ENCODE measurements around the gene TNFAIP8L1.
A peak's percentile ranks its signal among the peaks of the same experiment; 100 is the strongest.
"Not testable (repeated sequence)": the region's sequence is repeated elsewhere in the genome, so short reads cannot be mapped to it uniquely, and the experiment has no call there.

TNFAIP8L1 gene

GRCh38 chr19:4676955-4677731 is 37.8 kb downstream of the TNFAIP8L1 start:
- TF ChIP-seq CTCF (IDR thresholded peaks at IDR 0.05), result no peak
- Histone ChIP-seq H3K27ac (no peak overlapping the region), H3K4me3 (no peak overlapping the region)
- DNase-seq (ENCODE audit: low spot score), result no peak

- no peak for DNase-seq (ENCODE audit: low spot score)
- TF ChIP-seq CTCF (IDR thresholded peaks at IDR 0.05), result no peak
- Histone ChIP-seq H3K4me3 (no peak overlapping the region), H3K27ac (no peak overlapping the region)
These were observed 39.8 kb downstream of the TNFAIP8L1 start for GRCh38 chr19:4678881-4679790.

GRCh38 chr19:4680021-4680420 is 40.7 kb downstream of the TNFAIP8L1 start:
- H3K4me3 ChIP-seq; DNase-seq (ENCODE audit: low spot score); H3K27ac ChIP-seq: not testable (repeated sequence)

GRCh38 chr19:4682417-4683200 is 43.3 kb downstream of the TNFAIP8L1 start:
- H3K4me3 ChIP-seq, result no peak overlapping the region
- no peak for TF ChIP-seq CTCF (IDR thresholded peaks at IDR 0.05)
- no peak for DNase-seq (ENCODE audit: low spot score)
- H3K27ac ChIP-seq, result no peak overlapping the region

GRCh38 chr19:4684312-4685095 is 45.2 kb downstream of the TNFAIP8L1 start:
- no peak for TF ChIP-seq CTCF (IDR thresholded peaks at IDR 0.05)
- no peak for DNase-seq (ENCODE audit: low spot score)
- Histone ChIP-seq H3K4me3 (no peak overlapping the region), H3K27ac (peak overlapping the region in 1 of 2 donors; percentile 32)

GRCh38 chr19:4686700-4687099 is 47.4 kb downstream of the TNFAIP8L1 start:
- H3K27ac ChIP-seq, result no peak overlapping the region
- DNase-seq (ENCODE audit: low spot score), result no peak

More at GRCh38 chr19:4686700-4687099, 47.4 kb downstream of the TNFAIP8L1 start:
- TF ChIP-seq CTCF (IDR thresholded peaks at IDR 0.05), result no peak
- no peak overlapping the region for H3K4me3 ChIP-seq
